HCEC 1CT (cell line): ENCODE data around the gene SPDYE4.

ENCODE experiments used
- DNase-seq: peaks from one replicate; pipeline ENCODE4 v3.0.0-alpha.2; 2017

SPDYE4 gene

DNA sequence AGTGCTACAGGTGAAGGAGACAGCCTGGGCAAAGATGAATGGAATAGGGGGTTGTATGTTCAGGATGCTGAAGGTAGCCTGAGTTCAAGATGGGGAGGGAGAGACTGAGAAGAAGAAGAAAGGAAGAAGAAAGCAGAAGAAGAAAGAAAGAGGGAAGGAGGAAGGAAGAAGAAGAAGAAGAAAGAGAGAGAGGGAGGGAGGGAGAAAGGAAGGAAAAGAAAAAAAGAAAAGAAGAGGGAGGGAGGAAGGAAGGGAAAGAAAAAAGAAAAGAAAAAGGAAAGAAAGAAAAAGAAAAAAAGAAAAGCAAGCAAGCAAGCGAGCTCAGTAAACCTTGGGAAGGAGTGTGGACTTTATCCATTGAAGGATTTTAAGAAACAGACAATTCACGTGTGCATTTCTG is 21.6 kb downstream of the SPDYE4 start:
- DNase-seq, result no peak

DNA sequence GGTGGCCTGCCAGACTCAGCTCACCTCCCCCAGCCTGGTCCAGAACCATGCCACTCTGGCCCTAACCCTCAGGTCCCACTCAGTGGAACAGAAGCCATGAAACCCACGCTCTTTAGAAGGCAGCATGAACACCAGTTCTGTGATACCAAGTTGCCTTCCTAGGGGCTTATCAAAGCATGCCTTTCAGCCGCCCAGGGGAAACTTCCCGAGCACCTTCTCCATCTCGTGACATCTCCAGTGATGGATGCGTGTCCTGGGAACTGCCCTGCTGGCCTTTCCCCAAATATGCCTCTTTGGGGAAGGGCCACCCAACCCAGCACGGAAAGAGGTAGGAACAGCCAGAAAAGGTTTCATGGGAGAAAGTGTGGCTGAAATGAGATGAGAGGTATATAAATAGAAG is 22.0 kb downstream of the SPDYE4 start:
- no peak for DNase-seq

- DNase-seq, result no peak
Measured at GRCh38 chr17:8735336-8735939, 22.9 kb downstream of the SPDYE4 start.

DNA sequence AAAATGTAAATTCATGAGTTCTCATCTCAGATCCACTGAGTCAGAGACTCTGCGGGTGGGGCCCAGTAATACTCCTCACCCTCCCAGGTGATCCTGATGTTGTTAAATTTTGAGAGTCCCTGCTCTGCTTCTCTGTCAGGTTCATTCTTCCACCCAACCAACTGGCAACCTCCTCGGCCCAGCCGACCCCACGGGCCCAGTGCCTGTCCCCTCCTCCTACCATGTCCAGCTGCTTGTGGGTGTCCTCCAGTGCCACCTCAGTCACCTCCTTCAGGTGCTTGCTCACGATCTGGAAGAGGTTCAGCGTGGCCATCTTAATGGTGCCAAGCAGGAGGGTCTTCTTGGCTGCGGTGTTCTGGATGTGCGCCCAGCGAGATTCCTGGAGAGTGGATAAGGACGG is 23.5 kb downstream of the SPDYE4 start:
- DNase-seq, result no peak

GRCh38 chr17:8732406-8733085 is 25.8 kb downstream of the SPDYE4 start:
- no peak for DNase-seq

DNA sequence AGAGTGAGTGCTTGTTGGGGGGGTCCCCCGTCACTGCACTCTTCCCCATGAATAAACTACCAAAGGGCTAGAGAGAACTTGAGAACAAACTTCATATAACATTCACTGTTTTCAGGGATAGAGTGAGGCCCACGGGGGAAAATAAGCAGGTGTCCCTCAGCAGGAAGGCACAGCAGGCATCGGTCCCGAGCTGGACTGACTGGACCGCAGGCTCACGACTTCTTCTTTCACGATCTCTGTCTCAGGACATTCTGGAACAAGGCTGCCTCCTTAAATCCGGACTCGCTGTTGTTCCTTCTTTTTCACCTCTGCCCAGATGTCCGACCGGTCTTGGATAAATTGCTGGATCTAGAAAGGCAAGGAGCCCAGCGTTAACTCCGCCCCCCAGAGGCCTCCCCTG is 28.5 kb downstream of the SPDYE4 start:
- DNase-seq, result no peak

DNA sequence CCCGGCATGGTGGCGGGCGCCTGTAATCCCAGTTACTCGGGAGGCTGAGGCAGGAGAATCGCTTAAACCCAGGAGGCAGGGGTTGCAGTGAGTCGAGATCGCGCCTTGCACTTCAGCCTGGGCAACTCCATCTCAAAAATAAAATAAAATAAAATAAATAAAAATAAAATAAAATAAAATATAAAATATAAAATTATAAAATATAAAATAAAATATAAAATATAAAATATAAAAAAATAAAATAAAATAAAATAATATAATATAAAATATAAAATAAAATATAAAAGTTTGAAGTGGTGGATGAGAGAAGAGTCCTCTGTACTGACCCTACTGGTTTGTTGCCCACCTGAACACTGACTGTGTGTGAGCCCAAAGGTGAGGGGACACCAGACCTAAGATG is 28.9 kb downstream of the SPDYE4 start:
- DNase-seq, result no peak

GRCh38 chr17:8728971-8729370 is 29.4 kb downstream of the SPDYE4 start:
- DNase-seq, result no peak

GRCh38 chr17:8728251-8728938 is 30.0 kb downstream of the SPDYE4 start:
- no peak for DNase-seq

GRCh38 chr17:8726941-8727555 is 31.3 kb downstream of the SPDYE4 start:
- DNase-seq, result no peak

- DNase-seq, result no peak
Measured at GRCh38 chr17:8725881-8726876, 32.2 kb downstream of the SPDYE4 start.

DNA sequence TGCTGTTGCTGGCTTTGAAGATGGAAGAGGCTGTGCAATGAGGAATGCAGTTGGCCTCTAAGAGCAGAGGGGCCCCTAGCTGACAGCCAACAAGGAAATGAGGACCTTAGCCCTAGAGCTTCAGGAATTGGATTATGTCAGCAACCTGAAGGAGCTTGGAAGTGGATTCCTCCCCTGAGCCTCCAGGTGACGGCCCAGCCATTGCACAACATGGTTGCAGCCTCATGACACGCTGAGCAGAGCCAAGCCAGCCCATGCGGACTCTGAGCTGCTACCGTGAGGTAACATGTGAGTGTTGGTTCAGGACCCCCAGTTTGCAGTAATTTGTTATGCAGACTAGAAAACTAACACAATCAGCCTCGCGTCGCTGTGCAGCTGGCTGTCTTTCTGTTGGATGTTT is 33.9 kb downstream of the SPDYE4 start:
- DNase-seq, result no peak

- no peak for DNase-seq
Measured at GRCh38 chr17:8720596-8720995, 37.8 kb downstream of the SPDYE4 start.

GRCh38 chr17:8719291-8720246 is 38.8 kb downstream of the SPDYE4 start:
- DNase-seq, result no peak

GRCh38 chr17:8718001-8718563 is 40.3 kb downstream of the SPDYE4 start:
- no peak for DNase-seq

- DNase-seq, result no peak
Measured at GRCh38 chr17:8713878-8714277, 44.5 kb downstream of the SPDYE4 start.

GRCh38 chr17:8713315-8713714 is 45.0 kb downstream of the SPDYE4 start:
- no peak for DNase-seq

- no peak for DNase-seq
Measured at GRCh38 chr17:8712698-8713097, 45.6 kb downstream of the SPDYE4 start.

- DNase-seq, result no peak
Measured at GRCh38 chr17:8711291-8711690, 47.1 kb downstream of the SPDYE4 start.

GRCh38 chr17:8710813-8711212 is 47.5 kb downstream of the SPDYE4 start:
- no peak for DNase-seq

GRCh38 chr17:8709006-8709405 is 49.3 kb downstream of the SPDYE4 start:
- no peak for DNase-seq
